ENCODE measurements around the gene STX7. TPM values are rescaled to one million over a fixed set of nuclear protein-coding genes. Genes with fewer than 3 reads are reported as not detected.

STX7 gene
- total RNA-seq, 1 donor, result 19.3 TPM

- Histone ChIP-seq H3K27me3 (ENCODE audit: insufficient read depth, low read length) (no peaks in the 10 kb centered on the region), H3K4me3 (ENCODE audit: low read length) (no peak overlapping the region), H3K4me1 (ENCODE audit: insufficient read depth, low read length) (peaks cover 5% of the 10 kb centered on the region), H3K9me3 (ENCODE audit: low read depth, low read length) (no peaks in the 10 kb centered on the region)
These were observed 47.1 kb downstream of the STX7 start for GRCh38 chr6:132465530-132466485.

- no peaks in the 10 kb centered on the region for H3K9me3 ChIP-seq (ENCODE audit: low read depth, low read length)
- H3K4me1 ChIP-seq (ENCODE audit: insufficient read depth, low read length), result peaks cover 5% of the 10 kb centered on the region
- H3K4me3 ChIP-seq (ENCODE audit: low read length), result no peak overlapping the region
- H3K27me3 ChIP-seq (ENCODE audit: insufficient read depth, low read length), result no peaks in the 10 kb centered on the region
These were observed 48.2 kb downstream of the STX7 start for GRCh38 chr6:132464538-132465256.

DNA sequence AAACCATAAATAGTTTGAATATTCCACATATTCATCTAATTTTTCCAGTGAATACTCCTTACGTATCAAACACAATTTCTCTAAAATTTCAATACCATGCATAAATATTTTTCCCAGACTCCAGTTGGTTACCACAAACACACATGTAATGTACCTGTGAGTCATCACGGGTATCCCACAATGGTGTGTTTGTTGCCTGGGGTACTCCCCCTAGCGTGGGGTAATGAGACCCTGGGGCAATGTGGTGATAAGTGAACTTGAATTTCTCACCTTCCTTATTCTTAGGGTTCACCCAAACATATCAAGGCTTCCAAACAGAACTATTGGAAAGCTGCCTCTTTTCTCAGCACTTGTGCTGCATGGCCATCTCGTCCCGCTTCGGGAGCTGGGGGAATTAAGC lies 51.0 kb downstream of the STX7 start:
- Histone ChIP-seq H3K9me3 (ENCODE audit: low read depth, low read length) (no peaks in the 10 kb centered on the region), H3K4me1 (ENCODE audit: insufficient read depth, low read length) (peaks cover 7% of the 10 kb centered on the region), H3K27me3 (ENCODE audit: insufficient read depth, low read length) (no peaks in the 10 kb centered on the region), H3K4me3 (ENCODE audit: low read length) (no peak overlapping the region)

- Histone ChIP-seq H3K27me3 (ENCODE audit: insufficient read depth, low read length) (no peaks in the 10 kb centered on the region), H3K9me3 (ENCODE audit: low read depth, low read length) (no peaks in the 10 kb centered on the region), H3K4me1 (ENCODE audit: insufficient read depth, low read length) (peaks cover 5% of the 10 kb centered on the region), H3K4me3 (ENCODE audit: low read length) (no peak overlapping the region)
These were observed 53.3 kb downstream of the STX7 start for GRCh38 chr6:132459605-132459952.

GRCh38 chr6:132458887-132459604 lies 53.9 kb downstream of the STX7 start:
- Histone ChIP-seq H3K4me1 (ENCODE audit: insufficient read depth, low read length) (peaks cover 5% of the 10 kb centered on the region), H3K27me3 (ENCODE audit: insufficient read depth, low read length) (no peaks in the 10 kb centered on the region), H3K9me3 (ENCODE audit: low read depth, low read length) (no peaks in the 10 kb centered on the region), H3K4me3 (ENCODE audit: low read length) (no peak overlapping the region)

GRCh38 chr6:132456700-132457143 lies 56.2 kb downstream of the STX7 start:
- H3K4me1 ChIP-seq (ENCODE audit: insufficient read depth, low read length), result peaks cover 5% of the 10 kb centered on the region
- H3K4me3 ChIP-seq (ENCODE audit: low read length), result no peak overlapping the region
- H3K27me3 ChIP-seq (ENCODE audit: insufficient read depth, low read length), result no peaks in the 10 kb centered on the region
- H3K9me3 ChIP-seq (ENCODE audit: low read depth, low read length), result no peaks in the 10 kb centered on the region

GRCh38 chr6:132446855-132447241 lies 66.1 kb downstream of the STX7 start:
- H3K9me3 ChIP-seq (ENCODE audit: low read depth, low read length), result peaks cover 2% of the 10 kb centered on the region
- H3K4me1 ChIP-seq (ENCODE audit: insufficient read depth, low read length), result no peaks in the 10 kb centered on the region
- no peaks in the 10 kb centered on the region for H3K27me3 ChIP-seq (ENCODE audit: insufficient read depth, low read length)
- no peak overlapping the region for H3K4me3 ChIP-seq (ENCODE audit: low read length)

DNA sequence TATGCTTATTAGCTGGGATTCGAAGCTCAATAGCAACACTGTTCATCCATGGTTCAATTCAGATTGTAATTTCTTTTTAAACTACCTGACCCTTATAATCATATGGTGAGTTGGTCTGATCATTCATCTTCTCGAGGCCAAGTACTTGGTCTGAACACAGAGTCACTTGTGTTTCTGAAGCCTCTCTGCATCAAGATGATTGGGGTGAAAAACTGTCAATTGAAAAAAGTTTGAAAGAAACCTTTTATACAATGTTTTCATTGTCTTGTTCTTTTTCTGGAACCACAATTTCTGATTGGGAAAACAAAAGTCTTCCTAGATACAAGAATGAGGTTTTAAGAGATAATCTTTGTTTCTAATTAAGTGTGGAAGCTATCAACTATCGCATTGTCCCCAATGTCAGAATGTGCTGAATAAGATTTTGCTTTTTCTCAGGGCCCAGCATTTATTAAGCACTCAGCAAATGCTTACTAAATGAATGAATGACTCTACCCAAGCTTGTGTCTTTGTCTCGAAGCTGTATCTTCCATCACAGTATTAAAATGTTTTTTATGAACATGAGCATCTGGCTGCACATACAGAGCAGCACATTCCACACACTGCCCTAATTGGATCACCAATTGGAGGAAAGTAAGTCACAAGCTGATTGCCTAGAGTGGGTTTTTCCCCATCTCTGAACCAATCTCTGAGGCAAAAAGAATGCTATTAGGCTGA lies 66.6 kb downstream of the STX7 start:
- Histone ChIP-seq H3K27me3 (ENCODE audit: insufficient read depth, low read length) (no peaks in the 10 kb centered on the region), H3K4me3 (ENCODE audit: low read length) (no peak overlapping the region), H3K9me3 (ENCODE audit: low read depth, low read length) (peaks cover 7% of the 10 kb centered on the region), H3K4me1 (ENCODE audit: insufficient read depth, low read length) (no peaks in the 10 kb centered on the region)

DNA sequence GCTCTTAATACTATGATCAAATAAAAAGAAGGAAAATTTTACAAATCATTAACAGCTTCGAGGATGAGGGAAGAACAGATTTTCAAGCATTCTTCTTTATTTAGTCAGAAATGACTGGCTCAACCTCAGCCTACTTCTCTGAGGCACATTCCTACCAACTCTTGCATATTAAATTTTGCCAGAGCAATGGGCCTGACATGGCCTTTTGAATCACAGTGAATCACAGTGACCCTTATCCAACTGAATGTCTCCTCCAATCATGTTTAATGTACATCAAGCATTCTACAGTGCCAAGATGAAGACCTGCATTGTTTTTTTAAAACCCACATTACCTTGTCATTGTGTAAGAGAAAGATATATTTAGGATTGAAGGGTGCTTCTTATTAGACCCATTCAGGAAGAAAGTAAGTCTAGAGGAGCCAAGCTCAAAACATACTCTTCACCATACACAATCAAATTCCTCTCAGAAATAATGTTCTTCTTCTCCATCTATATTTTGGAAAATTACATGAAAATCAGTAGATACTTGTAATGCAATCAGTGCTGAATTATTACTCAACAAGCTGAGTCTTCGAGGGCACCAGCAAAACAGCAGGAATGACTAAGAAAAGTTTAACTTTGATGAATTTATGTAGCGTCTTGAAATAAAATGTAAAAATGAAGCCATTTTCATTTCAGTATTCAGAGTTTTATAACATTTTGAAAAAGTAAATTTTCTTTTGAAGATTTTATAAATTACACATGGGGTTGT lies 67.5 kb downstream of the STX7 start:
- no peak overlapping the region for H3K4me3 ChIP-seq (ENCODE audit: low read length)
- H3K9me3 ChIP-seq (ENCODE audit: low read depth, low read length), result peaks cover 7% of the 10 kb centered on the region
- no peaks in the 10 kb centered on the region for H3K27me3 ChIP-seq (ENCODE audit: insufficient read depth, low read length)
- no peaks in the 10 kb centered on the region for H3K4me1 ChIP-seq (ENCODE audit: insufficient read depth, low read length)

DNA sequence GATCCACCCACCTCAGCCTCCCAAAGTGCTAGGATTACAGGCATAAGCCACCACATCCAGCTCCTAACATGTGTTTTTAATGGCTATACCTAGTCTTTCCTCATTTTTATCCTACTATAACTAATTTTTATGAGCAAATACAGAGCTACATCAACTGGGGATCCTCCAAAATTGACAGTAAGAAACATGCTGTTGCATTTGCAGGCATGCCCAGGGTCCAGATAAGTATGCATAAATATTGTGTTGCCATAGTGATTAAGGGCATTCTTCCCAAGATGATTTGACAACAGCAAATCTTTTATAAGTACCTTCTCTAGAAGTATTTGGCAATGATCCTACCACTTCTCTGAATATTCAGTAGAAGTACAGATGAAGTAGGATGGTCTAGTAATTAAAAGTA lies 69.7 kb downstream of the STX7 start:
- H3K4me3 ChIP-seq (ENCODE audit: low read length), result no peak overlapping the region
- H3K9me3 ChIP-seq (ENCODE audit: low read depth, low read length), result peaks cover 7% of the 10 kb centered on the region
- H3K4me1 ChIP-seq (ENCODE audit: insufficient read depth, low read length), result no peaks in the 10 kb centered on the region
- H3K27me3 ChIP-seq (ENCODE audit: insufficient read depth, low read length), result no peaks in the 10 kb centered on the region

- H3K27me3 ChIP-seq (ENCODE audit: insufficient read depth, low read length), result no peaks in the 10 kb centered on the region
- no peak overlapping the region for H3K4me3 ChIP-seq (ENCODE audit: low read length)
- H3K9me3 ChIP-seq (ENCODE audit: low read depth, low read length), result no peaks in the 10 kb centered on the region
- no peaks in the 10 kb centered on the region for H3K4me1 ChIP-seq (ENCODE audit: insufficient read depth, low read length)
These were observed 82.8 kb downstream of the STX7 start for GRCh38 chr6:132430110-132430509.

GRCh38 chr6:132425176-132425575 lies 87.7 kb downstream of the STX7 start:
- H3K27me3 ChIP-seq (ENCODE audit: insufficient read depth, low read length), result no peaks in the 10 kb centered on the region

DNA sequence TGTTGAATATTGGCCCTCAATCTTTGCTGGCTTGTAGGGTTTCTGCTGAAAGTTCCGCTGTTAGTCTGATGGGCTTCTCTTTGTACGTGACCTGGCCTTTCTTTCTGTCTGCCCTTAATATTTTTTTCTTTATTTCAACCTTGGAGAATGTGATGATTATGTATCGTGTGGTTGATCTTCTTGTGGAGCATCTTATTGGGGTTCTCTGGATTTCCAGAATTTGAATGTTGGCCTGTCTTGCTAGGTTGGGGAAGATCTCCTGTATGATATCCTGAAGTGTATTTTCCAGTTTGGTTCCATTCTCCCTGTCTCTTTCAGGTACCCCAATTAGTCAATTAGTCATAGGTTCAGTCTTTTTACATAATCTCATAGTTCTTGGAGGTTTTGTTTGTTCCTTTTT lies 89.1 kb downstream of the STX7 start:
- Histone ChIP-seq H3K4me1 (ENCODE audit: insufficient read depth, low read length) (no peaks in the 10 kb centered on the region), H3K4me3 (ENCODE audit: low read length) (no peak overlapping the region), H3K27me3 (ENCODE audit: insufficient read depth, low read length) (no peaks in the 10 kb centered on the region), H3K9me3 (ENCODE audit: low read depth, low read length) (no peaks in the 10 kb centered on the region)

More at GRCh38 chr6:132425176-132425575, 87.7 kb downstream of the STX7 start:
- H3K4me1 ChIP-seq (ENCODE audit: insufficient read depth, low read length), result no peaks in the 10 kb centered on the region
- no peak overlapping the region for H3K4me3 ChIP-seq (ENCODE audit: low read length)
- H3K9me3 ChIP-seq (ENCODE audit: low read depth, low read length), result no peaks in the 10 kb centered on the region
